ENCODE measurements around the gene WDR41.

DNA sequence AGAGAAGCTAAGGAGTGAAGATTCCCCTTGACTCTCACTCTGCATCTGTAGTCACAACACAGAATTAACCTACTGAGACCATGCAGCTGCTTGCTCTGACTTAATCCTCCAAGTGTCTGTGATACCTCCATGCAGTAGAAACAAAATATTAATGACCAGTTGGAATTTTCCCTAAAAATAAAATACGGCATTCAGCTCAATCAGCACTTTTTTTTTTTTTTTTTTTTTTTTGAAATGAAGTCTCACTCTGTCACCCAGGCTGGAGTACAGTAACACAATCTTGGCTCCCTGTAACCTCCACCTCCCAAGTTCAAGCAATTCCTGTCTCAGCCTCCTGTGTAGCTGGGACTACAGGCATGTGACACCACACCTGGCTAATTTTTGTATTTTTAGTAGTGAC is 48.4 kb downstream of the WDR41 start:
- TF ChIP-seq CTCF (IDR thresholded peaks at IDR 0.05): no peak
- TF ChIP-seq POLR2A (IDR thresholded peaks at IDR 0.05): no peak
